Tibial nerve (tissue), 4 donors: ENCODE data around the gene CEP97.

Source experiments
- CTCF ChIP-seq, 5 experiments: fragments of 200-600 bp in 3 of 5; fragments of 450-650 bp in 2 of 5; sonication (generic) in 3 of 5; IDR thresholded peaks; one replicate each; pipeline ENCODE4 v1.5.1; 2016 to 2019; ENCODE audit warnings: antibody characterized with exemption in 5 of 5, mild to moderate bottlenecking in 3 of 5, moderate library complexity in 2 of 5
- EP300 ChIP-seq, 2 donors: sonication (generic); formaldehyde crosslinking; IDR thresholded peaks; one replicate each; pipeline ENCODE4 v1.6.1; 2017; ENCODE audit warnings: antibody characterized with exemption in 2 of 2, mild to moderate bottlenecking in 1 of 2
- POLR2A ChIP-seq, 2 donors: fragments of 450-650 bp; IDR thresholded peaks; one replicate each; pipeline ENCODE4 v1.6.1; 2017; ENCODE audit warnings: antibody characterized with exemption in 2 of 2, mild to moderate bottlenecking in 2 of 2, moderate library complexity in 2 of 2

GRCh38 chr3:101719604-101720185, 4.7 kb upstream of the CEP97 start:
- TF ChIP-seq CTCF (IDR thresholded peaks at IDR 0.05) (no peak), POLR2A (IDR thresholded peaks at IDR 0.05) (no peak), EP300 (IDR thresholded peaks at IDR 0.05) (no peak)
